Smooth muscle cell (in vitro differentiated cells): ENCODE measurements around the gene ELMO1. TPM values are rescaled to one million over a fixed set of nuclear protein-coding genes. Genes with fewer than 3 reads are reported as not detected.

Experiments used
- DNase-seq: peaks from one replicate; lab custom pipeline; 2025; ENCODE audit not compliant: unreplicated experiment; lab: John Stamatoyannopoulos, UW
- H2AFZ ChIP-seq: fragments of 200-600 bp; sonication (generic); 2 replicates; pipeline ENCODE4 v1.6.0; 2016; ENCODE audit warnings: antibody characterized with exemption, low read depth, mild to moderate bottlenecking
- H3F3A ChIP-seq: fragments of 200-600 bp; sonication (generic); 2 replicates; pipeline ENCODE4 v1.6.0; 2017; ENCODE audit warnings: antibody characterized with exemption, low read depth
- H3K27ac ChIP-seq: fragments of 200-600 bp; sonication (generic); 2 replicates; pipeline ENCODE4 v1.5.1; 2016; ENCODE audit warnings: low read depth, mild to moderate bottlenecking
- H3K27me3 ChIP-seq: fragments of 200-600 bp; sonication (generic); 2 replicates; pipeline ENCODE4 v1.6.1; 2016; ENCODE audit warnings: low read depth, mild to moderate bottlenecking
- H3K36me3 ChIP-seq: fragments of 200-600 bp; sonication (generic); 2 replicates; pipeline ENCODE4 v1.5.1; 2016; ENCODE audit warnings: low read depth
- H3K4me1 ChIP-seq: fragments of 200-600 bp; sonication (generic); 2 replicates; pipeline ENCODE4 v1.5.1; 2016; ENCODE audit warnings: low read depth
- H3K4me2 ChIP-seq: fragments of 200-600 bp; sonication (generic); 2 replicates; pipeline ENCODE4 v1.6.0; 2016; ENCODE audit warnings: mild to moderate bottlenecking
- H3K4me3 ChIP-seq: fragments of 200-600 bp; sonication (generic); 2 replicates; pipeline ENCODE4 v1.5.1; 2016; ENCODE audit warnings: mild to moderate bottlenecking
- H3K79me2 ChIP-seq: fragments of 200-600 bp; sonication (generic); 2 replicates; pipeline ENCODE4 v1.6.0; 2016; ENCODE audit warnings: low read depth, mild to moderate bottlenecking
- H3K9ac ChIP-seq: fragments of 200-600 bp; sonication (generic); 2 replicates; pipeline ENCODE4 v1.6.0; 2016; ENCODE audit warnings: low read depth
- H3K9me3 ChIP-seq: fragments of 200-600 bp; sonication (generic); replicated peaks from 2 replicates; pipeline ENCODE4 v1.5.1; 2016; ENCODE audit warnings: low read depth
- H4K20me1 ChIP-seq: fragments of 200-600 bp; sonication (generic); 2 replicates; pipeline ENCODE4 v1.6.0; 2016; ENCODE audit warnings: low read depth
- CTCF ChIP-seq: fragments of 200-600 bp; sonication (generic); IDR thresholded peaks from 2 replicates; pipeline ENCODE4 v1.5.1; 2017; ENCODE audit warnings: borderline replicate concordance, mild to moderate bottlenecking, antibody characterized with exemption; ENCODE audit not compliant: insufficient read depth, poor library complexity, severe bottlenecking
- WGBS: methylation state at CpG from one replicate; pipeline ENCODE4 v1.1.7; 2016; ENCODE audit warnings: low lambda C conversion rate; 5-methylcytosine and 5-hydroxymethylcytosine counted together
- polyA plus RNA-seq: library from polyadenylated mRNA; unstranded; fragments of >200 nt; fragmentation: Nextera tagmentation; extraction: Ambion mirVana; gene quantifications from 2 replicates; pipeline ENCODE4 v1.2.1, GENCODE V29; 2016
- total RNA-seq: library from RNA; depleted of rRNA; stranded (reverse); fragments of >200 nt; gene quantifications from 2 replicates; pipeline ENCODE4 v1.2.3, GENCODE V29; 2014

Gene ELMO1
- total and polyA plus RNA-seq, 2 experiments from 2014 or later = 8.2 to 36.0 TPM

DNA sequence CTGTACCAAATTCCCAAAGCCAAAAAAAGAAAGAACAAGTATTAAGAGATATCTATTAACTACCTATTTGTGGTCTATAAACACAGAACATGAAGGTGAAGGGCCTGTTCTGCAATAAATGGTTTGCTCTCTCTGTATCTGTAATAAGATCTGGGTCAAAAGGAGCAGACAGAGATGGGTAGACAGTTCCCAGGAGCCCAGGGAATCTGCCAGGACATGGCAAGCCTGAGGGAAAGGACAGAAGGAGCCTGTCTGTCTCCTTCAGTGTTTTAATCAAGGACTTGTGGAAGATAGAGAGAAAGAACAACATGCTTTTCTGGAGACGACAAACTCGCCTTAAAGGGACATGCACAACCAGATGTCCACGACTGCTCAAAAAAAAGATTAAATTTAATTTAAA, 165.7 kb downstream of the ELMO1 start:
- H3K27me3 ChIP-seq = no peaks in the 10 kb centered on the region
- H3K36me3 ChIP-seq = no peaks in the 10 kb centered on the region
- H3K9ac ChIP-seq = no peak overlapping the region

DNA sequence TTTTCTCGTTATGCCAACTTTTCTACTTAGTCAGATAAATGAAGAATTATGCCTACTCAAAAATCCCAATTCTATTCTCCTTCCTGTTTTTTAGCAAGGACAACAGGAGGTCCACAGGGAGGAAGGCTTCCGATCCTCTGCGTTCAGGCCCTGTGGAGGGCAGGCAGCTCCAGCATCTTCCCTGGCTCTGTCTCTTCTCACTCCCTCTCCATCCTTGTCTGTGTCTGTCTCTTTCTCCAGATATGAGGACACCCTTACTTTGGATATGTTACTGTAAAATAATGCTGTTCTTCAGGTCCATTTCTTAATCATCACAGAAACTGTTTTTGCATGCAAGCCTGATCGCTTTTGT, 166.6 kb downstream of the ELMO1 start:
- Histone ChIP-seq H3K9me3 (no peaks in the 10 kb centered on the region), H3F3A (peaks cover 4% of the 10 kb centered on the region), H3K9ac (no peak overlapping the region), H3K4me3 (no peak overlapping the region), H3K27me3 (no peaks in the 10 kb centered on the region), H3K36me3 (no peaks in the 10 kb centered on the region), H2AFZ (no peak overlapping the region), H3K4me1 (peaks cover 9% of the 10 kb centered on the region), H3K27ac (no peak overlapping the region), H4K20me1 (no peaks in the 10 kb centered on the region), H3K79me2 (no peaks in the 10 kb centered on the region), H3K4me2 (no peak overlapping the region)
- TF ChIP-seq CTCF = no peak
- 88% methylated on average over 4 of the region's 4 CpGs for WGBS
- DNase-seq = no peak

More for the DNA sequence above, 165.7 kb downstream of the ELMO1 start:
- Histone ChIP-seq H3K9me3 (no peaks in the 10 kb centered on the region), H4K20me1 (no peaks in the 10 kb centered on the region), H3F3A (peaks cover 4% of the 10 kb centered on the region), H3K4me3 (no peak overlapping the region), H3K79me2 (no peaks in the 10 kb centered on the region), H2AFZ (no peak overlapping the region), H3K27ac (no peak overlapping the region), H3K4me1 (peaks cover 9% of the 10 kb centered on the region), H3K4me2 (no peak overlapping the region)
- no peak for TF ChIP-seq CTCF
- no peak for DNase-seq
- 61% methylated on average over 3 of the region's 3 CpGs for WGBS

DNA sequence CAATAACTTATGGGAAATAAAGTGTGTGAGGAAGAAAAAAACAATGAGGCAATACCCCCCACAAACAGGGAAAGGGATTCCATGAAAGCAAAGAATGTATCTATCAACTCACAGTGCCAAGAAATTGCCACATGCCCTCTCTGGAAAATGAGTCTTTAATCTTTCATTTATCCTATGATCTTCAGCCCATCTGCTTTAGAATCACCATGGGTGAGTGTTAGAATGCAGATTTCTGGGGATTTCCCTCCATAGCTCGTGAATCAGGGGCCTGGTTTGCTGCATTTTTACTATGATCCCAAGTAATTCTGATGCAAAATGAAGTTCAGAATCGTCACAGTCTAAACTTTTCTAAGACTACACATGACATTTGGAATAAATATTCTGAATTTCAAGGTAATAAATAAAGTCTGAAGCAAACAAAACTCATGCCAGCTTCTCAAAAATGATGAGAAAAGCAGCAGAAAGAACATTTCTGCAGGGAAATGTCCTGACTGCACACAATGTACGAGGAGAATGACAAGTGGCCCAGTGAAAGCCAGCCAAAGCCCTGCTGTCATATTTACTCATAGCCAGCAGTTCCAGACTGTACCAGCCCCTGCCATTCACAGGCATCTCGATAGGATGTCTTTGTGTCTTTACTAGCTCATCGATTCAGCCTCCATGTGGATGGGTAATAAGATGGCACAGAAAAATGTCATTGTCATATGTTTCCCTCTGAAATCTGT, 167.1 kb downstream of the ELMO1 start:
- DNase-seq = no peak

More for the DNA sequence above, 167.1 kb downstream of the ELMO1 start:
- Histone ChIP-seq H3K4me2 (no peak overlapping the region), H3K4me3 (no peak overlapping the region), H3K36me3 (no peaks in the 10 kb centered on the region), H3K27me3 (no peaks in the 10 kb centered on the region), H3K79me2 (no peaks in the 10 kb centered on the region), H2AFZ (no peak overlapping the region), H4K20me1 (no peaks in the 10 kb centered on the region), H3K27ac (no peak overlapping the region), H3K4me1 (peaks cover 9% of the 10 kb centered on the region), H3K9ac (no peak overlapping the region), H3K9me3 (no peaks in the 10 kb centered on the region), H3F3A (peaks cover 4% of the 10 kb centered on the region)
- 73% methylated on average over 5 of the region's 5 CpGs for WGBS
- no peak for TF ChIP-seq CTCF
